Measurements from ENCODE around the gene LMX1B. TPM values are rescaled to one million over a fixed set of nuclear protein-coding genes. Genes with fewer than 3 reads are reported as not detected.

The LMX1B gene
- total RNA-seq, 1 donor from 2014 or later: 0.14 TPM

DNA sequence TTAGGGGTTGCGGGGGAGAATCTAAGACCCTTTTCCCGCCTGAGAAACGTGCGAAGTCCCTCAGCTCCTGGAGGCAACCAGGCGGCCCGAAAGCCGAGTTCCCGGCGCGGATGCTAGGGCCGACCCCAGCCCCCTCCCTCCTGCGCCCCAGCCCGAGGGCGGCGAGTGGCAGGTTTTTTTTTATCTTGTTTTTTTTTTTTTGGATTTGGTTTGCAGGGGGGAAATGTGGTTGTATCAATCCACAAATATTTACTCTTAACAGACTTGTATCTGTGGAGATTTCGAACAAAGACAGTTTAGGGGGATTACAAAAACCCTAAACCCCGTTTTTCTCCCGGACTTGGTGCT, 10.7 kb downstream of the LMX1B start:
- Histone ChIP-seq H3K27ac (no peak overlapping the region), H3K27me3 (peaks cover 99% of the 10 kb centered on the region), H3K4me3 (no peak overlapping the region), H3K4me1 (peaks cover 10% of the 10 kb centered on the region), H3K36me3 (no peaks in the 10 kb centered on the region), H3K9me3 (no peaks in the 10 kb centered on the region)
- DNase-seq (no peak), ATAC-seq (no peak)
- intact Hi-C loops (cut with DNase I): no loop called here
- TF ChIP-seq, protein P1, sequence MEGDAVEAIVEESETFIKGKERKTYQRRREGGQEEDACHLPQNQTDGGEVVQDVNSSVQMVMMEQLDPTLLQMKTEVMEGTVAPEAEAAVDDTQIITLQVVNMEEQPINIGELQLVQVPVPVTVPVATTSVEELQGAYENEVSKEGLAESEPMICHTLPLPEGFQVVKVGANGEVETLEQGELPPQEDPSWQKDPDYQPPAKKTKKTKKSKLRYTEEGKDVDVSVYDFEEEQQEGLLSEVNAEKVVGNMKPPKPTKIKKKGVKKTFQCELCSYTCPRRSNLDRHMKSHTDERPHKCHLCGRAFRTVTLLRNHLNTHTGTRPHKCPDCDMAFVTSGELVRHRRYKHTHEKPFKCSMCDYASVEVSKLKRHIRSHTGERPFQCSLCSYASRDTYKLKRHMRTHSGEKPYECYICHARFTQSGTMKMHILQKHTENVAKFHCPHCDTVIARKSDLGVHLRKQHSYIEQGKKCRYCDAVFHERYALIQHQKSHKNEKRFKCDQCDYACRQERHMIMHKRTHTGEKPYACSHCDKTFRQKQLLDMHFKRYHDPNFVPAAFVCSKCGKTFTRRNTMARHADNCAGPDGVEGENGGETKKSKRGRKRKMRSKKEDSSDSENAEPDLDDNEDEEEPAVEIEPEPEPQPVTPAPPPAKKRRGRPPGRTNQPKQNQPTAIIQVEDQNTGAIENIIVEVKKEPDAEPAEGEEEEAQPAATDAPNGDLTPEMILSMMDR (IDR thresholded peaks at IDR 0.05): no peak

GRCh38 chr9:126624912-126625311, 11.2 kb downstream of the LMX1B start:
- TF ChIP-seq, protein P1 (IDR thresholded peaks at IDR 0.05): no peak
- ATAC-seq: no peak
- Histone ChIP-seq H3K4me3 (no peak overlapping the region), H3K9me3 (no peaks in the 10 kb centered on the region), H3K27ac (no peak overlapping the region), H3K27me3 (peaks cover 99% of the 10 kb centered on the region), H3K36me3 (no peaks in the 10 kb centered on the region), H3K4me1 (peaks cover 10% of the 10 kb centered on the region)
- intact Hi-C loops (cut with DNase I): no loop called here
- no peak for DNase-seq

- TF ChIP-seq, protein P1 (IDR thresholded peaks at IDR 0.05): no peak
- Histone ChIP-seq H3K27me3 (peaks cover 99% of the 10 kb centered on the region), H3K9me3 (no peaks in the 10 kb centered on the region), H3K36me3 (no peaks in the 10 kb centered on the region), H3K4me1 (peaks cover 10% of the 10 kb centered on the region), H3K27ac (no peak overlapping the region), H3K4me3 (peak overlapping the region; percentile 46)
- no peak for ATAC-seq
- intact Hi-C loops (cut with DNase I): no loop called here
- no peak for DNase-seq
Measured at GRCh38 chr9:126625329-126626126, 11.8 kb downstream of the LMX1B start.

DNA sequence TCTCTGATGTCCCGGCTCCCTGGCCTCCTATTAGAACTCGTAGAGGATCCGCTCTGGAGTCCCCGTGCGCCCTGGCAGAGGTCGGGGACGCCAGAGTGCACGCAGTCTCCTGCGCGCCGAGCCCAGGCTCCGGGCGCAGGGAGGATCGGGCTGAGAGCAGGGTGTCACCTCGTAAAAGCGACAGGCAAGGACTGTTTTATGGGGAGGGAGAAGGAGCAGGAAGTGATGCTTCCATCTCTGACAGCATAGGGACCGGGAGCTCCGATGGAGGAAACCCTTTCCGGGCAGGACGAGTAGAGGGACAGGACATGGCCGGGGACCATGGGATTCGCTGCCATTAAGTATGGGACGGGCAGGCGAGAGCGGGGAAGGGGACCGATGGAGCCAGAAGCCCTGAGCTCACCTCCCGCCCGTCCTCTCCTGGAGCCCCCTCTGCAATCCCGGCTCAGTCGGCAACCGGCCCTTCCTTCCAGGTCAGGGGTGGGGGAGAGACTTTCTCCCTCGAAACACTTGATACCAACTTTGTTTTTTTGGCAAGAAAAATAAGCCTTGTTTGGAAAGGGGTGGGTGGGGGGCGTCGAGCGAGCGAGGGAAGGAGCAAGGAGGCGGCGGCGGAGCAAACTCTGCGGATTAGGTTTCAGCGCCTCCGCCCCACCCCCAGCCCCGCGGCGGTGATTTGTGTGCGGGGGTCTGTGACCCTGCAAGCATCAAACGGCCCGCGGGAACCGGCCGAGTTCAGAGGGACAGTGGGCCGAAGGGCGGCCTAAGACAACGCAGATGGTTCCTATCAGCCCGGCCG, 12.6 kb downstream of the LMX1B start:
- H3K27me3 ChIP-seq: peaks cover 99% of the 10 kb centered on the region
- no peak overlapping the region for H3K27ac ChIP-seq
- H3K4me3 ChIP-seq: peak overlapping the region; percentile 46
- intact Hi-C loops (cut with DNase I): no loop called here
- no peaks in the 10 kb centered on the region for H3K9me3 ChIP-seq
- ATAC-seq (no peak), DNase-seq (no peak)
- H3K36me3 ChIP-seq: no peaks in the 10 kb centered on the region
- TF ChIP-seq, protein P1 (IDR thresholded peaks at IDR 0.05): no peak
- peaks cover 10% of the 10 kb centered on the region for H3K4me1 ChIP-seq

DNA sequence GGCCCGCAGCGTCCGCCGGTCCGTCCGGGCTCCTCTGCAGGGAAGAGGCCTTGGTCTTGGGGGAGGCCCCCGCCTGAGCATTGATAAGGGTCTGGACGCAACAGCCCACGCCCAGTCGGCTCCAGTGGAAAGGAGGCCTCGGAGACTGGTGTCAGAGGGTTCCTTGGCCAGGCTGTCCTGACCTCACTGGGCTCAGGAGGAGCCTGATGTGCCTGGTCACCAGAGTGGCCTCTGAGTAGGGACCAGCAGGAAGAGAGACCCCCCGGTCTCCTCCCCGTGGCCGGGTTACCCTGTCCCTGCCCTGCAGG, 13.2 kb downstream of the LMX1B start:
- ATAC-seq (no peak), DNase-seq (no peak)
- H3K27me3 ChIP-seq: peaks cover 97% of the 10 kb centered on the region
- peaks cover 10% of the 10 kb centered on the region for H3K4me1 ChIP-seq
- no peaks in the 10 kb centered on the region for H3K36me3 ChIP-seq
- no peaks in the 10 kb centered on the region for H3K9me3 ChIP-seq
- no peak overlapping the region for H3K27ac ChIP-seq
- TF ChIP-seq, protein P1 (IDR thresholded peaks at IDR 0.05): no peak
- no peak overlapping the region for H3K4me3 ChIP-seq
- intact Hi-C loops (cut with DNase I): no loop called here

Data from upper lobe of right lung (tissue), 1 donor.